Raji (cell line): ENCODE data around the gene NIFK.

Experiments used
- POLR2A ChIP-seq: IDR thresholded peaks from 2 replicates; pipeline ENCODE4 v1.6.1; 2011; ENCODE audit warnings: low read depth, low read length, control low read depth; ENCODE audit not compliant: insufficient read depth

The NIFK gene

DNA sequence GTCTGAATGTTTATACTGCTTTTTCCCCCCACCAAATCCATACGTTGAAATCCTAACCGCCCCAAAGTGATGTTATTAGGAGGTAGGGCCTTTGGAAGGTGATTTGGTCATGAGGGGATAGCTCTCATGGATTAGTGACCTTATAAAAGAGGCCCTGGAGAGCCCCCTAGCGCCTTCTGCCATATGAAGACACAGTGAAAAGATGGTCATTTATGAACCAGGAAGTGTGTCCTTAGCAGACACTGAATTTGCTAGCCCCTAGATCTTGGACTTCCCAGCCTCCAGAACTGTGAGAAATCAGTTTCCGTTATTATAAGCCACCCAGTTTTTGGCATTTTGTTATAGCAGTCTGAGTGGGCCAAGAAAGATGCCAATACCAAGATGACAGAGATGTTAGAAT, 11.5 kb upstream of the NIFK start:
- TF ChIP-seq POLR2A, result no peak

DNA sequence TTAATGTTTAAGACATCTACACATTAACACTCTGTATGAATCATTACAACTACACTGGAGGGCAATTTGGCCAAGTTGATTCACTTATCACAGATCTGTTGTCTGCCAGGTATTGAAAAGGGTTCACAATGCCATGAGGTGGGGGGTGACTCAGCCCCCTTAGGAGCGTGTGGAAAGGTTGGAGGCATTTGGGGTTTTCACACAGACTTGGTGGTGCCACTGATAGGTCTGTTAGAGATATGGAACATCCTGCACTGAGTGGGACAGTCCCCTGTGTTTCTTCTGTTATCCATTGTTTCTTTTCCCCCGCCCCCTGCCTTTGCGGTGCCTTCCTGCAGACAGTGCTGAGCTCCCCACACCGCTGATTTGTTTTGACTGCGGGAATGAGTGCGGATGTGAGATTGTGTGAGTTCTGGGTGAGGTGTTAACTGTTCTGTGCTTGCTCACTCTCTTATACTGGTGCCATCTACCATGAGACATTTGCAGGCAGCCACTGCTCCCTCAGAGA, 9.4 kb upstream of the NIFK start:
- no peak for TF ChIP-seq POLR2A

DNA sequence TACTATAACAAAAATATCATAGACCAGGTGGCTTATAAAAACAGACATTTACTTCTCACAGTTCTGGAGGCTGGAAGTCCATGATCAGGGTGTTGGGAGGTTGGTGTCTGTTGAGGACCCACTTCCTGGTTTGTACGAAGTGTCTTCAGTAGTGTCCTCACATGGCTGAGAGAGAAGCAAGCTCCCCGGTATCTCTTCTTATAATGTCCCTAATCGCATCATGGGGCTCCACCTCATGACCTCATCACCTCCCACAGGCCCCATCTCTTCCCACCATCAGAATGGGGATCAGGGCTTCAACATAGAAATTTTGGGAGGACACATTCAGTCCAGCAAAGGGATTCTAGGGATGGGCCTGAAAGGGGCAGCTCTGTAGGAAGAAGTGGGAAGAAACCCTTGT, 4.8 kb upstream of the NIFK start:
- no peak for TF ChIP-seq POLR2A

DNA sequence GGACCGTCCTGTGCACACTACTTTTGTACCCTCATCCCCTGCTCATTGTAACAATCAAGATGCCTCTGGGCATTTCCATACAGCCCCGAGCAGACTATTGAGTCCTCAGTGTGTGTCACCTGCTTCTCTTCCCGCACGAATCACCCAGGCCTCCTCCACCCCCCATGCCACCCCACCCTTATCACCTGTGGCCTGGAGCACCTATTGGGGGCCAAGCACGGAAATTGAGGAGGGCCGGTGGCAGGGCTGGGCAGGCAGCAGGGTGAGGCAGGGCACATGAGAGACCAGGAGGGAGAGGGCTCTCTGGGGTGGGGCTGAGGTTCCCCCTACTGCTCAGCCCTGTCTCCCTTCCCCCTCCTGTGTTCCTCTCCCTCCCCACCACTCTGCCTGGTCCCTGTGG, 4.3 kb upstream of the NIFK start:
- no peak for TF ChIP-seq POLR2A

DNA sequence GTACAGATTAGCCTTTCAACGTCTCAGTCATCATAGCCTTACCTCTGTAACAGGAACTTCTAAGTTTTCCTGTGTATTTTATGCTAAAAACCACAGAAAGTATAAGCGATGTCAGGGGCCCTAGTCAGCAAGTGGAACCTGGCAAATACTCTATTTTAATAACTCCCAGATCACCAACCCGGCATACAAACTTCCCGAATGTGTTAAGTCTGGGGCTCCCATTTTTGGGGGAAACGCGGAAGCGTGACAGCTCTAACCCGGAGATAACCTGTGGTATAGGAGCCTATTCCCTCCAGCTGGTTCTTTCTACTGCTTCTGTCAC, 574 bp downstream of the NIFK start:
- TF ChIP-seq POLR2A, result no peak

DNA sequence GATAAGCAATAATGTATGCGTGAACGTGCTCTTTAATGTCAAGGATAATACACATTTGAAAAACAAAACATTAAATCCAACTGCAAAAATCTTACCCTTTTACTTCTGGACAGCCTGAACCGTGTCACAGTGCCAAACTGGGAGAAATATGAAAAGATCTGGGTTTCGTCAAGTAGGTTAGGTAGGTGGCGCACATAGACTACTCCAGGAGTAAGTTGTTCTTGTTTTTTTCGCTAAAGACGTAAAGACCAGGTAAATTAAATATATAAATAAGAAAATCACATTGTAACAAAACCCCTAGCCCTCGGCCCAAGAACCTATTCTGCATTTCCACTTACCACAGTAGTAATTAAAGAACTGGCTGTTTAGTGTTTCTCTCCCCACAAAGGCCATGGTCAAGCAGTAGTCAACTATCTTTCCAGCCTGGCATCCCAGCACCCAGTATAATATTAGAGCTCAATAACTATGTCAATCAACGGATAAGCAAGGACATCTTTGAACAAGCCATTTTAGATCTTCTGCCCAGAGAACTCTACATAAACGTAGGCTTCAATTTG, 1.1 kb downstream of the NIFK start:
- no peak for TF ChIP-seq POLR2A

DNA sequence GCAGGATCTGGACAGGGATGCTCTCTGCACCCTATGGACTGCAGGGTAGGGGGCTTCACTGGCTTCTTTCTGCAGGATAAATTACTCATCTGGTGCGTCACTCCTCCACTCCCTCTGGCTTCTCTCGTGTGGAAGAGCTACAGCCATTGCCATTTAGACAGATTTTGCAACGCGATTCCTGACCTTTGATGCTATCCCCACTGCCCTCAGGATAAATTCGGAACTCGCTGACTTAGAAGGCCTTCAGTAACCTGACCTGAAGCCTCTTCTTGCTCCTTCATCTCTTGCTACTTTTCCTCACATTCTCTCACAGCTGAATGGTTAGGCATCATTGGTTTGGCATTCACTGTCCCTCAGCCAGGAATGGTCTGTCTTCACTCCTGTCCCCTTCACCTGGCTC, 5.3 kb downstream of the NIFK start:
- TF ChIP-seq POLR2A, result no peak

DNA sequence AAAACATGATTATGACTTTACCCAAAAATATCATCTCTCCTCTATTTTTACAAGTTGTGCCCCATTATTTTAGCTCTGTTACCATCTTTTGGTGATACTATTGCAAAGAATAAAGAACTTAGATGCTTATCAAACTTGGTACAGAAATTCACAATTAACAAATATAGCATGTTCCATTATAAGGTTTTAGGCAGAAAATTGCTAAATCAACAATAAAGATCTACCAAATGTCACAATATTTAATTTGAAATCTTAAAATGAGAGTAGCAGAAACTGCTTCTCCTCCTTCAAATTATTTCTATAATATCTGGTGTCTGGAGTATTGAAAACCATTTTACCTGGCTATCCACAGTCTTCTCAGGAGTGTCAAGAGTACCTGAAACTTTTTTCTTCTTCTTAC, 8.7 kb downstream of the NIFK start:
- TF ChIP-seq POLR2A, result no peak

DNA sequence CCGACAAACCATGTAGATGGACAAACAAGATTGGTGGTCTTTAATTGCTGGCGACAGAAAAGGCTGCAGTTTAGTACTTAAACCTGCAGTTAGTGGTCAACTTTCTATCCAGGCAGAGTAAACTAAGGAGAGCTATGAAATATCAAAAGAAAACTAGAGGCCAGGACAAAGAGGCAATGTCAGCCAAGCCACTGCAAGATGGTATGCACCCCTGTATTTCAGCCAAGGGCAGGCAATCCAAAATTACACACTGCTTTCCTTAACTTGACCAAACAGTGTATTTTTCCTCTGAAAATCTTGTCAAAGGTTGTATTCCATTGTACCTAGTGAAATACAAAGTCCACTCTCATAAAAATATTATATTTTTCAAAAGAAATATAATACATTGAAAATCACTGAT, 9.3 kb downstream of the NIFK start:
- no peak for TF ChIP-seq POLR2A

DNA sequence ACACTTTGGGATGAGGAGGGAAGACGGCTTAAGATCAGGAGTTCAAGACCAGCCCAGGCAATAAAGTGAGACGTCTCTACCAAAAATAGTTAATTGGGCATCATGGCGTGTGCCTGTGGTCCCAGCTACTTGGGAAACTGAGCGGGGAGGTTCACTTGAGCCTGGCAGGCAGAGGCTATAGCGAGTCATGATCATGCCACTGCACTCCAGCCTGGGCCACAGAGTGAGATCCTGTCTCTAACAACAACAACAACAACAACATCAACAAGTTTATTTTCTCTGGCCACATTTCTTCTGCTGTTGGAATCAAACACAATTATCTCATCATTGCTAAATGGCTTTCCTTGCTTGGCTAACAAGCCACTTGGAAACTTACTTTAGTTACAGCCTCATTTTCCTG, 13.4 kb downstream of the NIFK start:
- TF ChIP-seq POLR2A, result no peak

DNA sequence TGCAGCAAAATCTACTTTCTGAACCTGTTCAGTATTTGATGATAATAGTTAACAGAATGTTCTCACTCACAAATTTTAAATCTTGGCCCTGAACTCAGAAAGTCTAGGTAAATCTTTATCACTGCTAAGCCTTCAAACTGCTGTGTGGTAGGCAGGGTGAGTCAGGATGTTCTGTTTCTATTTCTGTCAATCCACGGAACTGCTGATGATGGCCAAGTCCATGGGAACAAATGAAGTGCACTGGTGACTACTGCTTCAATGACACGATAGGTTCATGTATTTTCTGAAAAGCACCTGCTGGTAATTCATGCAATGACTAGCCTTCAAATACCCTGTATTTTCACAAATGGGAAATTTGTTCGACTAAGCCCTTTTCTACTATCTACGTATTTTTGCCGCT, 14.2 kb downstream of the NIFK start:
- TF ChIP-seq POLR2A, result no peak

DNA sequence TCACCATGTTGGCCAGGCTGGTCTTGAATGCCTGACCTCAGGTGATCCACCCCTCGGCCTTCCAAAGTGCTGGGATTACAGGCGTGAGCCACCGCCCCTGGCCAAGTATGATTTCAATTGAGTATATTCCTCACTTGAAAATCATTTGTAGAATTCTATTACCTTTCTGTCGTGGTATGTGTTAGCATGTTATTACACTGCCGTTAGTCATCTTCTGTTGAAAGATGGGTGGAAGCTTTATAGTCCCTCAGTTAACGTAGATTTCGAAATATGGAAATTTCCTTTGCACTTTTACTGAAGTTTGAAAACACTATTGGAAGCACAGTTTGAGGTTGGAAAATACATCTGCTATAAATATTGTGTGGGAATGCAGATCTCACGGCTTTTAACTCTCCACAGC, 14.7 kb downstream of the NIFK start:
- no peak for TF ChIP-seq POLR2A

DNA sequence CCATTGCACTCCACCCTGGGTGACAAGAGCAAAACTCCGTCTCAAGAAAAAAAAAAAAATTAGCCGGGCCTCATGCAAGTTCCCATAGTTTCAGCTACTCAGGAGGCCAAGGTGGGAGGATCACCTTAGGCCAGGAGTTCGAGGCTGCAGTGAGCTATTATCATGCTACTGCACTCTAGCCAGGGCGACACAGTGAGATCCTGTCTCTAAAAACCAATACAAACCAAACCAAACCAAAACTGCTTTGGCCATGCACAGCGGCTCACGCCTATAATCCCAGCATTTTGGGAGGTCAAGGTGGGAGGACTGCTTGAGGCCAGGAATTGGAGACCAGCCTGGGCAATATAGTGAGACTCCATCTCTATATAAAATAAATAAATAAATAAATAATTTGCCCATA, 19.1 kb downstream of the NIFK start:
- TF ChIP-seq POLR2A, result no peak

DNA sequence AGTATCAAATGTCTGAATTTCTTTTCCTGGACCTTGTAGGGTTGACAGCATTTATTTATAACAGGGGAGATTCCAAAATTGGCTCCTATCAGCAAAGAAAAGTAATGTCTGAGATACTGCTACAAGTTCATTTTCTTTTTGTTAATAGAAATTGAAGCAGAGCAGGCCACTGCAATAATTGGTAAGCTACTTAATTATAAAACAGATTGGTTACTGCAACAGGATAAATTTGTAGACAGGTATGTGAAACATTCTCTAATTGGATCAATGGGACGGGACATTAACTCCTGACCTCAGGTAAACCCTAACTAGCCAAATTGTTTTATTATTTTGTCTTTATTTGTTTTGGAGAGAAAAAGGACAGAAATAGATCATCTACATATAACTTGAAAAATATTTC, 20.5 kb downstream of the NIFK start:
- no peak for TF ChIP-seq POLR2A

DNA sequence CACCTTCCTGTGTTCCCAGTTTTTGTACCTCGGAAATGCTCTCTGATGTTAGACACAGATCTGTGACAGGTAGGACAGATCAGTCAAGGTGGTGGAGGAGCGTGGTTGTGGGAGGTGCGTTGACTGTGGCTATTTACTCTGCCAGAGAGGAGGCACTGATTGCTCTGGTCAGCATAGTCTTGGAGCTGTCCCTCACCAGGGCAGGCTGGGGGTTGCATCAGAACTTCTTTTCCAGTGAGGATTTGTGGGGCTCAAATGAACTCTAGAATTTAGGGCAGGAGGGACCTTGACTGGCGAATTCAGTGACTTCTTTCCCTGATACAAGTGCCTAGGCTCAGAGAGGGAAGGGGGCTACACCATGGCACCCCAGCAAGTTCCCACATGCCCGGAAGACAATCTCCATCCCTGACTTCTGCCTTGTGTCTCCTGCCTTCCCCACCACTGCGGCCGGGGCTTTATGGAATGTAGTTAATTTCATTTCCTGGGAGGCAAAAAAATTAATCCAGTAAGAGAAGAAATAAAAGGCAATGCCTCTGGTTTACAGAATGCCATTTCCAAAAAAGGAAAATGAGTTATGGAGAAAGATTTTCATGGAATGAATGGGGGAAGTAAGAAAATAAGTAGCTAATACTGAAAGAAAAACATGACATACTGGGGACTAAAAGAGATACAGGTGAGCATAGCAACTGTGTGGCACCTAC, 26.1 kb downstream of the NIFK start:
- TF ChIP-seq POLR2A, result no peak

DNA sequence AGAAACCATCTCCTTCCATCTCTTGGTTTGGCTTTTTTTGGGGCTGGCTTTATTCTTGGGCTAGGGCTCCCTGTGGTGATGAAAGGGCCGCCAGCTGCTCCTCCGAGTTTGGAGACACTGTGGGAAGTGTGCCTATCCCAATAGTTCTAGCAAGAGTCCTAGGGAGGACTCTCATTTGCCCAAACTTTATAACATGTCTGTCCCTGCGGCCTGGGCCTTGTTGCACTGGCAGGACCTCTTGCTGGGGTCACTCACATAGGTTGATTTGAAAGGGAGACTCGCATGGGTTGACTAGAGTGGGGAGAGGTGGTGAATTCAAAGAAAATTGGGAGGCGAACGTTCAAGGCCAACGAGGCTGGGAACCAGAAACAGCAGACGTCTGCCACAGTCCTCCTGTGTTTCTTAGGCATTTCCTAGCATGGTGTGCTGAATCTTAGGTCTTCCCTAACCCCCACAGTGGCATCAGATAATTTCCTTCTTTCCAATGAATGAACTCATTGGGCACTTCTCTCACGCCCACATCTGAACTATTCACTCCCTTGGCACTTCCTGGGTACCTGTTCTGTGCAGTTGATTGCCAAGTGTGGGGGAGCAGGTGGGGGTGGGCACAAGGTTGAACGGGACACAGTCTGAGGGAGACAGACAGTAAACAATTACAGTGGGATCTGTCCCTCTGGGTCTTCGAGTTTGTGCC, 26.8 kb downstream of the NIFK start:
- TF ChIP-seq POLR2A, result no peak
